HEK293T (cell line): ENCODE results near the gene TMEM44.
"Not testable (repeated sequence)": the region's sequence is repeated elsewhere in the genome, so short reads cannot be mapped to it uniquely, and the experiment has no call there.

Experiments
- CTCF ChIA-PET: fragments of 350-600 bp; formaldehyde crosslinking; extraction: SDS; loops from one replicate; lab custom pipeline; 2021; ENCODE audit warnings: antibody characterized with exemption, inconsistent platforms; lab: Yijun Ruan, JAX
- POLR2A ChIA-PET: fragments of 350-600 bp; formaldehyde crosslinking; extraction: SDS; loops from one replicate; lab custom pipeline; 2020; ENCODE audit warnings: antibody characterized with exemption, inconsistent platforms; lab: Yijun Ruan, JAX
- DNase-seq: peaks from one replicate; pipeline ENCODE4 v3.0.0; 2012; ENCODE audit warnings: mixed read lengths; ENCODE audit errors: extremely low spot score
- ARNT ChIP-seq: fragments of 450-650 bp; IDR thresholded peaks from 2 replicates; pipeline ENCODE4 v1.6.1; 2017; ENCODE audit warnings: mild to moderate bottlenecking
- BHLHE40 ChIP-seq: fragments of 450-650 bp; IDR thresholded peaks from 2 replicates; pipeline ENCODE4 v1.6.1; 2016; ENCODE audit warnings: mild to moderate bottlenecking, moderate library complexity, borderline replicate concordance
- CTBP1 ChIP-seq: fragments of 450-650 bp; IDR thresholded peaks from 2 replicates; pipeline ENCODE4 v1.6.1; 2016; ENCODE audit warnings: borderline replicate concordance
- ELF4 ChIP-seq: fragments of 450-650 bp; IDR thresholded peaks from 2 replicates; pipeline ENCODE4 v1.6.1; 2017; ENCODE audit warnings: antibody characterized with exemption
- FOXA1 ChIP-seq: fragments of 450-650 bp; IDR thresholded peaks from 2 replicates; pipeline ENCODE4 v1.6.1; 2016; ENCODE audit warnings: mild to moderate bottlenecking
- FOXK2 ChIP-seq: fragments of 450-650 bp; IDR thresholded peaks from 2 replicates; pipeline ENCODE4 v1.6.1; 2016; ENCODE audit warnings: mild to moderate bottlenecking
- FOXM1 ChIP-seq: fragments of 450-650 bp; IDR thresholded peaks from 2 replicates; pipeline ENCODE4 v1.6.1; 2017; ENCODE audit warnings: mild to moderate bottlenecking, borderline replicate concordance
- HDGF ChIP-seq: fragments of 450-650 bp; IDR thresholded peaks from 2 replicates; pipeline ENCODE4 v1.6.1; 2017; ENCODE audit warnings: antibody characterized with exemption, borderline replicate concordance
- L3MBTL2 ChIP-seq: fragments of 450-650 bp; conservative IDR thresholded peaks from 2 replicates; pipeline ENCODE4 v1.6.1; 2016; ENCODE audit warnings: mild to moderate bottlenecking
- LEF1 ChIP-seq: fragments of 450-650 bp; IDR thresholded peaks from 2 replicates; pipeline ENCODE4 v1.6.1; 2017; ENCODE audit warnings: mild to moderate bottlenecking, borderline replicate concordance
- NFRKB ChIP-seq: fragments of 450-650 bp; IDR thresholded peaks from 2 replicates; pipeline ENCODE4 v1.6.1; 2016; ENCODE audit warnings: mild to moderate bottlenecking, moderate library complexity
- SP1 ChIP-seq: fragments of 450-650 bp; IDR thresholded peaks from 2 replicates; pipeline ENCODE4 v1.6.1; 2017
- SUZ12 ChIP-seq: fragments of 450-650 bp; IDR thresholded peaks from 2 replicates; pipeline ENCODE4 v1.6.1; 2016; ENCODE audit warnings: mild to moderate bottlenecking
- TARDBP ChIP-seq: fragments of 450-650 bp; IDR thresholded peaks from 2 replicates; pipeline ENCODE4 v1.6.1; 2016
- ZNF384 ChIP-seq: fragments of 450-650 bp; IDR thresholded peaks from 2 replicates; pipeline ENCODE4 v1.6.1; 2016
- TF ChIP-seq, protein P1 (sequence below): fragments of 450-650 bp; IDR thresholded peaks from 2 replicates; pipeline ENCODE4 v1.6.1; 2016

The TMEM44 gene

DNA sequence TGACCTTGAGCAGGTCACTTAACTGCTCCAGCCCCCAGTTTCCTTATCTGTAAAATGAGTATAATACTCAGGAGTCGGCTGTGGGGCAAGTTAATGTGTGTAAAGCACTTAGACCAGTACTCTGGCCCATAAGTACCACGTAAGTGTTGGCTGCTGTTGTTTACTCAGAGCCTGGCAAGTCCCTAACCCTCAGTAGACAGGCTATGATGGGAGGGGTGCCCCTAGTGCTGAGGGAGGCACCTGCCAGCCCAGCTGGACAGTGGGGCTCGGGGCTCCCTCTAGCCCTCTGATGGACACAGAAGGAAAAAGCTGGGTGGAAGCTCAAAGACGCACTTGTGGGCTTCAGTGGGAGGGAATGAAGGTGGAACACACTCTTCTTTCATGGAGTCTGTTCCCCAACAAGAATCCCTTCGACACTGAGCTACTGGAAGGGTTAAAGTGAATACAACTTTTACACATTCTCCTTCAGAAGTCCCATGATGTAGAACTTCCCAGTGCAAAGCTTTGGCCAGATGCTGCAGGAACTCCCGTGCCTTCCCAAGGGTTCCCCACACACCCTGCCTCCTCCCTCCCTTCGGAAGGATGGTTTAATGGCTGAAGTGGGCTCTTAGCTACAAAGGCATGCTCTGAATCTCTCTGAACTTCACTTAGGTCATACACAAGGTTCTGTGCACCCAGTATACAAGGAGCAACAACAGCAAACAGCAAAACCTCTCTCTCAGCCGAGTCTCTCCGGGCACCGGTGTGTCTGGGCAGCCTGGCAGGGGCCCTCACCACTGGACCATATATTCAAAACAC, 25.4 kb downstream of the TMEM44 start:
- DNase-seq: no peak
- ChIA-PET POLR2A (no interaction called here), CTCF (no interaction called here)
- no peak for TF ChIP-seq BHLHE40
- no peak for TF ChIP-seq LEF1
- no peak for TF ChIP-seq ELF4
- TF ChIP-seq CTBP1: no peak
- no peak for TF ChIP-seq L3MBTL2
- no peak for TF ChIP-seq FOXM1
- no peak for TF ChIP-seq ZNF384
- TF ChIP-seq FOXK2: no peak
- TF ChIP-seq SUZ12: no peak
- TF ChIP-seq TARDBP: no peak
- no peak for TF ChIP-seq HDGF
- TF ChIP-seq ARNT: no peak
- TF ChIP-seq SP1: no peak

DNA sequence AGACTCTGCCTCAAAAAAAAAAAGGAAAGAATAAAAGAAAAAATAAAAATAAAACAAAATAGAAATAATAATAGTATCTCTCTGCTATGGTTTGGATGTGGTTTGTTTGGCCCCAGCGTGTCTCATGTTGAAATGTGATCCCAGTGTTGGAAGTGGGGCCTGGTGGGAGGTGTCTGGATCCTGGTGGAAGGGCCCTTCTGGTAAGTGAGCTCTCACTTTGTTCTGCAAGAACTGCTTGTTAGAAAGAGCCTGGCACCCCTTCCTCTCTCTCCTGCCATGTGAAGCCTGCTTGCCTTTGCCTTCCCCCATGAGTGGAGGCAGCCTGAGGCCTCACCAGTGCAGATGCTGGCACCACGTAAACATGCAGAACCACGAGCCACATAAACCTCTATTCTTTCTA, 26.3 kb downstream of the TMEM44 start:
- CTCF ChIA-PET: no interaction called here
- POLR2A ChIA-PET: no interaction called here
- DNase-seq: no peak

DNA sequence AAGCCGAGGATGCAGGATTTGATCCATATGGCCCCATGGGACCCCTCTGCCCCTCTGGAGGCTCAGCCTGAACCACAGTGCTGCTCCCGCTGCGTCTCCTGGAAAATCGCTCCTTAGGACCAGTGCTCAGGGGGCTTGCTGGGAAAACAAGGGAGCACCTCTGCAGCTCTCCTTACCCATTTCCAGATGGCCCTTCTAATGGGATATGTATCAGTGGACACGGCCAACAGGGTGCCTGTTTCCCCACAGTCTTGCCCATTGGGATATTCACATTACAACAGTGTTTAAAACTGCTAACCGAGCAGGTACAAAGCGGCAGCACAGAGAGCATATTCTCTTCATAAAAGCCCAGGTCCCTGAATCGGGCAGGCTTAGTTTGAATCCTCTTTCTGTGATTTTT, 27.1 kb downstream of the TMEM44 start:
- DNase-seq: no peak
- POLR2A ChIA-PET: no interaction called here
- CTCF ChIA-PET: no interaction called here
- TF ChIP-seq SUZ12 (no peak), FOXA1 (no peak), BHLHE40 (no peak), LEF1 (no peak), NFRKB (no peak), FOXM1 (no peak), ARNT (no peak), HDGF (no peak), ZNF384 (no peak), ELF4 (no peak), L3MBTL2 (no peak), CTBP1 (no peak), SP1 (no peak), FOXK2 (no peak), TARDBP (no peak)
- TF ChIP-seq, protein P1, sequence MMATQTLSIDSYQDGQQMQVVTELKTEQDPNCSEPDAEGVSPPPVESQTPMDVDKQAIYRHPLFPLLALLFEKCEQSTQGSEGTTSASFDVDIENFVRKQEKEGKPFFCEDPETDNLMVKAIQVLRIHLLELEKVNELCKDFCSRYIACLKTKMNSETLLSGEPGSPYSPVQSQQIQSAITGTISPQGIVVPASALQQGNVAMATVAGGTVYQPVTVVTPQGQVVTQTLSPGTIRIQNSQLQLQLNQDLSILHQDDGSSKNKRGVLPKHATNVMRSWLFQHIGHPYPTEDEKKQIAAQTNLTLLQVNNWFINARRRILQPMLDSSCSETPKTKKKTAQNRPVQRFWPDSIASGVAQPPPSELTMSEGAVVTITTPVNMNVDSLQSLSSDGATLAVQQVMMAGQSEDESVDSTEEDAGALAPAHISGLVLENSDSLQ: no peak

More for the DNA sequence above, 26.3 kb downstream of the TMEM44 start:
- TF ChIP-seq ELF4 (no peak), FOXA1 (no peak), FOXM1 (no peak), HDGF (no peak), SP1 (no peak), ZNF384 (no peak), NFRKB (no peak)

DNA sequence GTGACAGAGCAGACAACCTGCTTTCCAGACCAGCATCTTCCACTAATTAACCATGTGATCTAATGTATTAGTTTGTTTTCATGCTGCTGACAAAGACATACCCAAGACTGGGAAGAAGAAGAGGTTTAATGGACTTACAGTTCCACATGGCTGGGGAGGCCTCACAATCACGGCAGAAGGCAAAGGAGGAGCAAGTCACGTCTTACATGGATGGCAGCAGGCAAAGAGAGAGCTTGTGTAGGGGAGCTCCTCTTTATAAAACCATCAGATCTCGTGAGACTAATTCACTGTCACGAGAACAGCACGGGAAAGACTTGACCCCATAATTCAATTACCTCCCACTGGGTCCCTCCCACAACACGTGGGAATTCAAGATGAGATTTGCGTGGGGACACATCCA, 27.9 kb downstream of the TMEM44 start:
- POLR2A ChIA-PET, DNase-seq, CTCF ChIA-PET: not testable (repeated sequence)

DNA sequence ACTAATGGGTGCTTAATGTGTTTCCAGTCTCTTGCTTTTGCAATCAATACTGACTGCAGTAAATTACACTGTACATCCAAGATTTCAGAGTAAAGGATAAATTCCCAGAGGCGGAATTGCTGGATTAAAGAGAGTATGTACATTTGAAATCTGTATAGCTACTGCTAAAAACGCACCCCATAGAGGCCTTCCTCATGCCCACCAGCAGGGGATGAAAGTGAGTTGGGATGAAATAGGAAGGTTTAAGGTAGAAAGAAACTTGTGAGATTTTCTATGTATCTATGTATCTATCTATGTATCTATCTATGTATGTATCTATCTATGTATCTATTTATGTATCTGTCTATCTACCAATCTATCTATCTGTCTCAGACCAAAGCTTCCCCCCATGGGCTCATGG, 28.4 kb downstream of the TMEM44 start:
- CTCF ChIA-PET: interaction anchor here (0.6 kb wide), 1 partner anchor 36 kb away, joined by 3 read pairs; no protein-coding TSS in a partner anchor
- POLR2A ChIA-PET: no interaction called here
- TF ChIP-seq ARNT (no peak), BHLHE40 (no peak), LEF1 (no peak), ELF4 (no peak), NFRKB (no peak), FOXM1 (no peak), ZNF384 (no peak), L3MBTL2 (no peak), TARDBP (no peak), FOXA1 (no peak), CTBP1 (no peak), FOXK2 (no peak), SUZ12 (no peak), SP1 (no peak), HDGF (no peak)
- TF ChIP-seq, protein P1: no peak
- DNase-seq: no peak

DNA sequence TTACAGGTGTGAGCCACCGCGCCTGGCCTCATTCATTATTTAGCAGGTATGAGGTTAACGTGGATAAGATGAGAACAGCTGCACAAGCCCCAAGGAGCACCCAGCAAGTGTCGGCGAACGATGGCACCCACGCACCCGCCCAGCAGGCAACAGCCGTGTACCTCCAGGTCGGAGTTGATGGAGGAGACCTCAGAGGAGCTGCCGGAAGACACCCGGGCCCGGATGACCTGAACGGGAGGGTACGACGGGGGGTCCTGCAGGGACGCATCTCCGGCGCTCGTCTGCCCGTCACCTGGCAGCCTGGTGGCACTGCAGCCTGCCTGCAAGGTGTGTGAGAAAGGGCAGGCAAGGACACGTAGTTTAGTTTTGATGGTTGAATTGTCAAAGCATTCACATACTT, 29.1 kb downstream of the TMEM44 start:
- CTCF ChIA-PET: interaction anchor here (0.6 kb wide), 1 partner anchor 37 kb away, joined by 3 read pairs; no protein-coding TSS in a partner anchor

More for the DNA sequence above, 29.1 kb downstream of the TMEM44 start:
- TF ChIP-seq BHLHE40 (no peak), LEF1 (no peak), SP1 (no peak), CTBP1 (no peak), ARNT (no peak), FOXA1 (no peak), ZNF384 (no peak), ELF4 (no peak)
- POLR2A ChIA-PET: no interaction called here
- DNase-seq: no peak
